Epithelial cell of esophagus (primary cell): ENCODE measurements around the gene TGM1.
"Not testable (repeated sequence)": the region's sequence is repeated elsewhere in the genome, so short reads cannot be mapped to it uniquely, and the experiment has no call there.

Experiments used
- DNase-seq: peaks from one replicate; pipeline ENCODE4 v3.0.0; 2010; ENCODE audit warnings: low read depth
- H3K4me3 ChIP-seq: 2 replicates; pipeline ENCODE4 v1.5.1; 2011; ENCODE audit warnings: mild to moderate bottlenecking, low read length, control low read depth
- TF ChIP-seq, protein P1 (sequence below): IDR thresholded peaks from 2 replicates; pipeline ENCODE4 v1.5.1; 2011; ENCODE audit warnings: low read depth, mild to moderate bottlenecking, low read length, control low read depth, inconsistent platforms; ENCODE audit not compliant: insufficient read depth; ENCODE audit errors: missing control alignments

Gene TGM1

GRCh38 chr14:24204163-24205146 lies 58.5 kb downstream of the TGM1 start:
- TF ChIP-seq, protein P1, sequence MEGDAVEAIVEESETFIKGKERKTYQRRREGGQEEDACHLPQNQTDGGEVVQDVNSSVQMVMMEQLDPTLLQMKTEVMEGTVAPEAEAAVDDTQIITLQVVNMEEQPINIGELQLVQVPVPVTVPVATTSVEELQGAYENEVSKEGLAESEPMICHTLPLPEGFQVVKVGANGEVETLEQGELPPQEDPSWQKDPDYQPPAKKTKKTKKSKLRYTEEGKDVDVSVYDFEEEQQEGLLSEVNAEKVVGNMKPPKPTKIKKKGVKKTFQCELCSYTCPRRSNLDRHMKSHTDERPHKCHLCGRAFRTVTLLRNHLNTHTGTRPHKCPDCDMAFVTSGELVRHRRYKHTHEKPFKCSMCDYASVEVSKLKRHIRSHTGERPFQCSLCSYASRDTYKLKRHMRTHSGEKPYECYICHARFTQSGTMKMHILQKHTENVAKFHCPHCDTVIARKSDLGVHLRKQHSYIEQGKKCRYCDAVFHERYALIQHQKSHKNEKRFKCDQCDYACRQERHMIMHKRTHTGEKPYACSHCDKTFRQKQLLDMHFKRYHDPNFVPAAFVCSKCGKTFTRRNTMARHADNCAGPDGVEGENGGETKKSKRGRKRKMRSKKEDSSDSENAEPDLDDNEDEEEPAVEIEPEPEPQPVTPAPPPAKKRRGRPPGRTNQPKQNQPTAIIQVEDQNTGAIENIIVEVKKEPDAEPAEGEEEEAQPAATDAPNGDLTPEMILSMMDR = no peak
- H3K4me3 ChIP-seq = no peak overlapping the region
- no peak for DNase-seq

- not testable (repeated sequence) for DNase-seq
Observed at GRCh38 chr14:24203249-24203886, 59.6 kb downstream of the TGM1 start.

GRCh38 chr14:24202538-24202937 lies 60.4 kb downstream of the TGM1 start:
- not testable (repeated sequence) for DNase-seq, H3K4me3 ChIP-seq

More at GRCh38 chr14:24203249-24203886, 59.6 kb downstream of the TGM1 start:
- not testable (repeated sequence) for H3K4me3 ChIP-seq
